Suprapubic skin (tissue), 4 donors: ENCODE measurements around the gene MRPS35. TPM values are rescaled to one million over a fixed set of nuclear protein-coding genes. Genes with fewer than 3 reads are reported as not detected.
A peak's percentile ranks its signal among the peaks of the same experiment; 100 is the strongest.
"Not testable (repeated sequence)": the region's sequence is repeated elsewhere in the genome, so short reads cannot be mapped to it uniquely, and the experiment has no call there.

Source experiments
- DNase-seq, 2 donors: peaks; one replicate each; pipeline ENCODE4 v3.0.0-alpha.2; 2019; ENCODE audit warnings: low spot score in 2 of 2
- H3K27ac ChIP-seq: fragments of 200-600 bp; sonication (generic); one replicate; pipeline ENCODE4 v1.5.1; 2019
- H3K27me3 ChIP-seq: fragments of 200-600 bp; sonication (generic); one replicate; pipeline ENCODE4 v1.5.1; 2019
- H3K36me3 ChIP-seq: fragments of 200-600 bp; sonication (generic); one replicate; pipeline ENCODE4 v1.5.1; 2019
- H3K4me1 ChIP-seq: fragments of 200-600 bp; sonication (generic); one replicate; pipeline ENCODE4 v1.5.1; 2019
- H3K4me3 ChIP-seq: fragments of 200-600 bp; sonication (generic); one replicate; pipeline ENCODE4 v1.5.1; 2019; ENCODE audit warnings: mild to moderate bottlenecking
- H3K9me3 ChIP-seq: fragments of 200-600 bp; sonication (generic); one replicate; pipeline ENCODE4 v1.5.1; 2019
- CTCF ChIP-seq, 2 donors: fragments of 200-600 bp in 1 of 2; fragments of 450-650 bp in 1 of 2; sonication (generic) in 1 of 2; IDR thresholded peaks; one replicate each; pipeline ENCODE4 v1.5.1; 2016 to 2019; ENCODE audit warnings: antibody characterized with exemption in 2 of 2, mild to moderate bottlenecking in 1 of 2, moderate library complexity in 1 of 2
- EP300 ChIP-seq: sonication (generic); formaldehyde crosslinking; IDR thresholded peaks from one replicate; pipeline ENCODE4 v1.6.1; 2017; ENCODE audit warnings: antibody characterized with exemption
- POLR2A ChIP-seq, 2 donors: fragments of 450-650 bp; IDR thresholded peaks; one replicate each; pipeline ENCODE4 v1.6.1; 2017; ENCODE audit warnings: antibody characterized with exemption in 2 of 2, mild to moderate bottlenecking in 2 of 2, moderate library complexity in 2 of 2
- POLR2AphosphoS5 ChIP-seq, 3 donors: sonication (generic); formaldehyde crosslinking; IDR thresholded peaks; one replicate each; pipeline ENCODE4 v1.6.1; 2017; ENCODE audit warnings: antibody characterized with exemption in 3 of 3
- WGBS: methylation state at CpG from one replicate; pipeline ENCODE4 v1.1.5; 2018; 5-methylcytosine and 5-hydroxymethylcytosine counted together
- total RNA-seq, 4 donors: library from RNA; depleted of rRNA; stranded (reverse); fragments of >200 nt; gene quantifications; one replicate each; pipeline ENCODE4 v1.1.0, GENCODE V29; 2016

MRPS35 gene
- total RNA-seq, 4 donors from 2014 or later: 35.6 to 65.8 (median 40.1) TPM

- Histone ChIP-seq H3K36me3 (peaks cover 50% of the 10 kb centered on the region), H3K9me3 (no peaks in the 10 kb centered on the region), H3K4me1 (peaks cover 23% of the 10 kb centered on the region), H3K27me3 (no peaks in the 10 kb centered on the region), H3K4me3 (no peak overlapping the region), H3K27ac (no peak overlapping the region)
- 95% methylated on average over 5 of the region's 5 CpGs for WGBS
- TF ChIP-seq POLR2AphosphoS5 (IDR thresholded peaks at IDR 0.05): no peak
- TF ChIP-seq POLR2A (IDR thresholded peaks at IDR 0.05): no peak
- no peak for TF ChIP-seq CTCF (IDR thresholded peaks at IDR 0.05)
- no peak for TF ChIP-seq EP300
- DNase-seq: no peak
These were observed 33.0 kb downstream of the MRPS35 start for GRCh38 chr12:27743601-27744000.

DNA sequence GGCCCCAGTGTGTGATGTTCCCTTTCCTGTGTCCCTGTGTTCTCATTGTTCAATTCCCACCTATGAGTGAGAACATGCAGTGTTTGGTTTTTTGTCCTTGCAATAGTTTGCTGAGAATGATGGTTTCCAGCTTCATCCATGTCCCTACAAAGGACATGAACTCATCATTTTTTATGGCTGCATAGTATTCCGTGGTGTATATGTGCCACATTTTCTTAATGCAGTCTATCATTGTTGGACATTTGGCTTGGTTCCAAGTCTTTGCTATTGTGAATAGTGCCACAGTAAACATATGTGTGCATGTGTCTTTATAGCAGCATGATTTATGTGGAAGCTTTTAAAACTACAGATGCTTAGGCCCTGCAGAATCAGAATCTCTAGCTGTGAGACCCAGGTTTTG, 35.1 kb downstream of the MRPS35 start:
- not testable (repeated sequence) for H3K4me3 ChIP-seq, H3K9me3 ChIP-seq, DNase-seq, H3K27me3 ChIP-seq, H3K27ac ChIP-seq
- Histone ChIP-seq H3K4me1 (peaks cover 25% of the 10 kb centered on the region), H3K36me3 (peaks cover 31% of the 10 kb centered on the region)
- 94% methylated on average over 1 of the region's 1 CpG for WGBS

GRCh38 chr12:27747111-27747820, 36.6 kb downstream of the MRPS35 start:
- no peaks in the 10 kb centered on the region for H3K9me3 ChIP-seq
- no peak for DNase-seq
- H3K4me1 ChIP-seq: peaks cover 25% of the 10 kb centered on the region
- peaks cover 27% of the 10 kb centered on the region for H3K36me3 ChIP-seq
- 81% methylated on average over 3 of the region's 3 CpGs for WGBS
- H3K27me3 ChIP-seq: no peaks in the 10 kb centered on the region
- H3K4me3 ChIP-seq: no peak overlapping the region
- peak overlapping the region; percentile 84 for H3K27ac ChIP-seq
- TF ChIP-seq EP300: no peak
- TF ChIP-seq POLR2AphosphoS5 (IDR thresholded peaks at IDR 0.05): no peak
- no peak for TF ChIP-seq CTCF (IDR thresholded peaks at IDR 0.05)
- no peak for TF ChIP-seq POLR2A (IDR thresholded peaks at IDR 0.05)

GRCh38 chr12:27751386-27752047, 40.9 kb downstream of the MRPS35 start:
- Histone ChIP-seq H3K27ac (peak overlapping the region; percentile 20), H3K4me3 (no peak overlapping the region), H3K9me3 (no peaks in the 10 kb centered on the region), H3K27me3 (no peaks in the 10 kb centered on the region), H3K36me3 (peaks cover 19% of the 10 kb centered on the region), H3K4me1 (peaks cover 23% of the 10 kb centered on the region)
- TF ChIP-seq POLR2A (IDR thresholded peaks at IDR 0.05) (no peak), POLR2AphosphoS5 (IDR thresholded peaks at IDR 0.05) (no peak), CTCF (IDR thresholded peaks at IDR 0.05) (no peak), EP300 (no peak)
- WGBS: 80% methylated on average over 15 of the region's 15 CpGs
- no peak for DNase-seq

DNA sequence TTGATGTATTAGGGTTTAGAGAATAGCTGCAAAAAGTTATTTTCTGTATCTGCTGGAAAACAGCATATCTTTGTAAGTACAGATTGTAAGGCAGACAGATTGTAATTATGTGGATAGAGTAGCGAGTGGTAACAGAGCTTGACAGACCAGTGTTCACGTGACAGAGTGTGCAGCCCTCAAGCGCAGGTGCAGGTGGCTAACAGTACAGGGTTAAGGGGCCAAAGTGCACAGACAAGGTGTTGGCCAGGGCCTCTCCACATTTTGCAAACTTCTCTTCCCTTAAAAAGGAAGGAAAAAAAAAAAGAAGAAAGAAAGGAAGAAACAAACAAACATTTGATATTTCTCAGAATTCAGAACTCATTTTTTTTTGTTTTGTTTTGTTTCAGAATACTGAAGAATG, 44.2 kb downstream of the MRPS35 start:
- peaks cover 22% of the 10 kb centered on the region for H3K36me3 ChIP-seq

More for the DNA sequence above, 44.2 kb downstream of the MRPS35 start:
- H3K4me1 ChIP-seq: no peaks in the 10 kb centered on the region
- no peaks in the 10 kb centered on the region for H3K9me3 ChIP-seq
- no peak overlapping the region for H3K27ac ChIP-seq
- TF ChIP-seq POLR2AphosphoS5 (IDR thresholded peaks at IDR 0.05) (no peak), CTCF (IDR thresholded peaks at IDR 0.05) (no peak), POLR2A (IDR thresholded peaks at IDR 0.05) (no peak), EP300 (no peak)
- WGBS: 96% methylated on average over 3 of the region's 3 CpGs
- no peaks in the 10 kb centered on the region for H3K27me3 ChIP-seq
- no peak for DNase-seq
- no peak overlapping the region for H3K4me3 ChIP-seq
